Spinal cord (tissue), 10 donors: ENCODE measurements around the gene MEST. TPM values are rescaled to one million over a fixed set of nuclear protein-coding genes. Genes with fewer than 3 reads are reported as not detected.
A peak's percentile ranks its signal among the peaks of the same experiment; 100 is the strongest.
"Not testable (repeated sequence)": the region's sequence is repeated elsewhere in the genome, so short reads cannot be mapped to it uniquely, and the experiment has no call there.

Source experiments
- DNase-seq, 6 donors: peaks; one replicate each; pipeline versions ENCODE4 v3.0.0 to v3.0.0-alpha.2; 2013 to 2015; ENCODE audit warnings: low spot score in 6 of 6, low read depth in 4 of 6
- H3K27ac ChIP-seq: one replicate; pipeline ENCODE4 v1.5.1; 2013; ENCODE audit warnings: low read depth, low read length, control low read depth
- H3K27me3 ChIP-seq: one replicate; pipeline ENCODE4 v1.6.1; 2013; ENCODE audit warnings: low read length; ENCODE audit not compliant: control insufficient read depth, insufficient read depth
- H3K36me3 ChIP-seq: one replicate; pipeline ENCODE4 v1.6.1; 2013; ENCODE audit warnings: low read length; ENCODE audit not compliant: control insufficient read depth, insufficient read depth
- H3K4me1 ChIP-seq: one replicate; pipeline ENCODE4 v1.6.1; 2013; ENCODE audit warnings: low read length; ENCODE audit not compliant: control insufficient read depth, insufficient read depth
- H3K4me3 ChIP-seq: one replicate; pipeline ENCODE4 v1.5.1; 2013; ENCODE audit warnings: low read depth, low read length, control low read depth
- H3K9me3 ChIP-seq: one replicate; pipeline ENCODE4 v1.6.1; 2013; ENCODE audit warnings: low read length; ENCODE audit not compliant: control insufficient read depth, insufficient read depth
- WGBS: methylation state at CpG from one replicate; pipeline ENCODE4 v1.1.5; 2013; ENCODE audit warnings: missing lambda C conversion rate; ENCODE audit not compliant: insufficient coverage; 5-methylcytosine and 5-hydroxymethylcytosine counted together
- polyA plus RNA-seq, 2 donors: library from polyadenylated mRNA; unstranded; fragments of 120-200 nt; gene quantifications; one replicate each; pipeline ENCODE4 v1.2.1, GENCODE V29; 2013; ENCODE audit not compliant: insufficient read length in 2 of 2
- small RNA-seq: library from RNA; depleted of rRNA; stranded (forward); fragments of <200 nt; gene quantifications from one replicate; pipeline ENCODE3, GENCODE V24; 2014; ENCODE audit warnings: low replicate concordance
- total RNA-seq, 2 donors: library from RNA; depleted of rRNA in 1 of 2; stranded (reverse); fragments of 120-200 nt in 1 of 2; fragments of >200 nt in 1 of 2; gene quantifications; one replicate each; pipeline versions ENCODE4 v1.2.3 to v1.2.4, GENCODE V29; 2013 to 2014
- donor health status: healthy.

The MEST gene
- total and polyA plus RNA-seq, 4 donors, result 186 to 316 (median 238) TPM

- not testable (repeated sequence) for H3K9me3 ChIP-seq, H3K4me1 ChIP-seq, H3K4me3 ChIP-seq, H3K27ac ChIP-seq, H3K27me3 ChIP-seq, DNase-seq
- WGBS, result 84% methylated on average over 7 of the region's 7 CpGs
- H3K36me3 ChIP-seq, result peaks cover 32% of the 10 kb centered on the region
Measured at GRCh38 chr7:130541287-130541686, 49.4 kb downstream of the MEST start.

GRCh38 chr7:130542297-130542696 is 50.4 kb downstream of the MEST start:
- H3K27ac ChIP-seq, H3K4me3 ChIP-seq, H3K27me3 ChIP-seq, DNase-seq, H3K9me3 ChIP-seq, H3K4me1 ChIP-seq: not testable (repeated sequence)
- H3K36me3 ChIP-seq, result peaks cover 26% of the 10 kb centered on the region
- WGBS, result 100% methylated on average over 4 of the region's 4 CpGs

GRCh38 chr7:130543487-130544010 is 51.7 kb downstream of the MEST start:
- no peaks in the 10 kb centered on the region for H3K9me3 ChIP-seq
- peaks cover 22% of the 10 kb centered on the region for H3K36me3 ChIP-seq
- H3K4me3 ChIP-seq, result no peak overlapping the region
- H3K27ac ChIP-seq, result no peak overlapping the region
- H3K4me1 ChIP-seq, result no peaks in the 10 kb centered on the region
- no peak for DNase-seq
- no peaks in the 10 kb centered on the region for H3K27me3 ChIP-seq
- WGBS, result 100% methylated on average over 1 of the region's 2 CpGs

- Histone ChIP-seq H3K27ac (no peak overlapping the region), H3K4me3 (no peak overlapping the region), H3K4me1 (no peaks in the 10 kb centered on the region), H3K9me3 (no peaks in the 10 kb centered on the region), H3K27me3 (no peaks in the 10 kb centered on the region), H3K36me3 (peaks cover 21% of the 10 kb centered on the region)
- 100% methylated on average over 1 of the region's 1 CpG for WGBS
- no peak for DNase-seq
Measured at GRCh38 chr7:130544356-130544755, 52.5 kb downstream of the MEST start.

- 92% methylated on average over 2 of the region's 3 CpGs for WGBS
- Histone ChIP-seq H3K4me3 (no peak overlapping the region), H3K27ac (no peak overlapping the region), H3K27me3 (no peaks in the 10 kb centered on the region), H3K9me3 (no peaks in the 10 kb centered on the region), H3K4me1 (no peaks in the 10 kb centered on the region), H3K36me3 (peaks cover 5% of the 10 kb centered on the region)
- no peak for DNase-seq
Measured at GRCh38 chr7:130553398-130554029, 61.6 kb downstream of the MEST start.

- Histone ChIP-seq H3K27me3 (no peaks in the 10 kb centered on the region), H3K36me3 (peaks cover 3% of the 10 kb centered on the region)
- WGBS, result 94% methylated on average over 3 of the region's 3 CpGs
Measured at GRCh38 chr7:130554481-130554880, 62.6 kb downstream of the MEST start.

More at GRCh38 chr7:130554481-130554880, 62.6 kb downstream of the MEST start:
- DNase-seq, result peak in 1 of 6 donors; percentile 5
- no peak overlapping the region for H3K27ac ChIP-seq
- no peaks in the 10 kb centered on the region for H3K9me3 ChIP-seq
- no peaks in the 10 kb centered on the region for H3K4me1 ChIP-seq
- H3K4me3 ChIP-seq, result no peak overlapping the region

Small RNAs within 50 kb of the gene (small RNA-seq; reads per million reads assigned to genes)
- gene MIR335, result not detected
- gene RF02148, result not detected
- gene RF02149, result not detected
- not detected for gene RF02150

Other genes starting within 250 kb of the MEST start
- gene CPA2, start 225.2 kb upstream of the MEST start, total RNA-seq, result under 1 TPM in 1 of 2 donors, not detected in 1; 0.39 TPM
- under 1 TPM; 0.21 to 0.35 TPM for gene CPA2, start 225.2 kb upstream of the MEST start, polyA plus RNA-seq
- 1 to 10 TPM; 1.5 to 2.1 TPM for gene CPA4, start 198.9 kb upstream of the MEST start, total RNA-seq
- gene CPA4, start 198.9 kb upstream of the MEST start, polyA plus RNA-seq, result 1 to 10 TPM in 1 of 2 donors, under 1 TPM in 1; 0.84 to 1.6 TPM
- under 1 TPM; 0.20 to 0.39 TPM for gene CPA5, start 147.3 kb upstream of the MEST start, total RNA-seq
- under 1 TPM; 0.24 to 0.27 TPM for gene CPA5, start 147.3 kb upstream of the MEST start, polyA plus RNA-seq
- gene CPA1, start 111.6 kb upstream of the MEST start, total RNA-seq, result under 1 TPM; 0.30 to 0.77 TPM
- under 1 TPM; 0.27 to 0.49 TPM for gene CPA1, start 111.6 kb upstream of the MEST start, polyA plus RNA-seq
- 10 to 100 TPM; 12.5 to 17.5 TPM for gene CEP41, start 51.1 kb upstream of the MEST start, total RNA-seq
- 10 to 100 TPM; 21.9 to 27.9 TPM for gene CEP41, start 51.1 kb upstream of the MEST start, polyA plus RNA-seq
- 10 to 100 TPM; 40.4 to 46.8 TPM for gene COPG2, start 176.7 kb downstream of the MEST start, total RNA-seq
- gene COPG2, start 176.7 kb downstream of the MEST start, polyA plus RNA-seq, result 10 to 100 TPM; 42.6 to 52.6 TPM
- not detected for gene TSGA13, start 194.5 kb downstream of the MEST start, total RNA-seq
- gene TSGA13, start 194.5 kb downstream of the MEST start, polyA plus RNA-seq, result not detected
- under 1 TPM in 1 of 2 donors, not detected in 1; 0.22 TPM for gene KLF14, start 242.1 kb downstream of the MEST start, total RNA-seq
- gene KLF14, start 242.1 kb downstream of the MEST start, polyA plus RNA-seq, result under 1 TPM; 0.06 to 0.11 TPM